Erythroblast (primary cell): ENCODE measurements around the gene MAGI1.

ENCODE experiments used
- GATA1 ChIP-seq: IDR thresholded peaks from 2 replicates; pipeline ENCODE4 v1.6.1; 2011; ENCODE audit warnings: low read depth, mild to moderate bottlenecking, control low read depth, low read length, moderate library complexity
- POLR2A ChIP-seq: IDR thresholded peaks from 2 replicates; pipeline ENCODE4 v1.6.1; 2011; ENCODE audit warnings: mild to moderate bottlenecking, low read length

GRCh38 chr3:65560133-65560532 is 478.6 kb downstream of the MAGI1 start:
- TF ChIP-seq POLR2A (no peak), GATA1 (no peak)
